Astrocyte (in vitro differentiated cells and primary cell): ENCODE results near the gene AGBL4. TPM values are rescaled to one million over a fixed set of nuclear protein-coding genes. Genes with fewer than 3 reads are reported as not detected.
"Not testable (repeated sequence)": the region's sequence is repeated elsewhere in the genome, so short reads cannot be mapped to it uniquely, and the experiment has no call there.

Source experiments
- DNase-seq: peaks from one replicate; pipeline ENCODE4 v3.0.0-alpha.2; 2010; ENCODE audit warnings: low read depth
- FAIRE-seq: peaks from 2 replicates; lab custom pipeline; 2011; peaks lifted over from hg19 to GRCh38; lab: Jason Lieb, UNC
- H2AFZ ChIP-seq: 2 replicates; pipeline ENCODE4 v1.6.0; 2012; ENCODE audit warnings: low read depth, low read length, inconsistent platforms
- H3K27ac ChIP-seq: 2 replicates; pipeline ENCODE4 v1.5.1; 2011; ENCODE audit warnings: low read depth, low read length, inconsistent platforms
- H3K27me3 ChIP-seq: 2 replicates; pipeline ENCODE4 v1.6.0; 2011; ENCODE audit warnings: low read length, inconsistent platforms; ENCODE audit not compliant: insufficient read depth
- H3K36me3 ChIP-seq: 2 replicates; pipeline ENCODE4 v1.5.1; 2011; ENCODE audit warnings: low read length, inconsistent platforms; ENCODE audit not compliant: insufficient read depth
- H3K4me1 ChIP-seq: 2 replicates; pipeline ENCODE4 v1.5.1; 2011; ENCODE audit warnings: low read length, inconsistent platforms; ENCODE audit not compliant: insufficient read depth
- H3K4me2 ChIP-seq: 2 replicates; pipeline ENCODE4 v1.6.0; 2012; ENCODE audit warnings: low read length, inconsistent platforms
- H3K4me3 ChIP-seq: 2 replicates; pipeline ENCODE4 v1.5.1; 2011; ENCODE audit warnings: low read depth, mild to moderate bottlenecking, low read length, inconsistent platforms; ENCODE audit not compliant: insufficient read depth
- H3K79me2 ChIP-seq: 2 replicates; pipeline ENCODE4 v1.6.0; 2012; ENCODE audit warnings: mild to moderate bottlenecking, low read length, inconsistent platforms; ENCODE audit not compliant: insufficient read depth
- H3K9ac ChIP-seq: 2 replicates; pipeline ENCODE4 v1.6.0; 2012; ENCODE audit warnings: mild to moderate bottlenecking, low read length, inconsistent platforms
- H3K9me3 ChIP-seq: 2 replicates; pipeline ENCODE4 v1.5.1; 2012; ENCODE audit warnings: low read depth, mild to moderate bottlenecking, low read length, inconsistent platforms; ENCODE audit not compliant: insufficient read depth
- H4K20me1 ChIP-seq: 2 replicates; pipeline ENCODE4 v1.6.0; 2012; ENCODE audit warnings: low read length, inconsistent platforms; ENCODE audit not compliant: insufficient read depth
- H3K27ac Mint-ChIP-seq: one replicate; pipeline ENCODE4 v1.8.0; 2021; ENCODE audit warnings: mild to moderate bottlenecking, mixed read lengths; ENCODE audit not compliant: unreplicated experiment
- H3K27me3 Mint-ChIP-seq: one replicate; pipeline ENCODE4 v1.8.0; 2021; ENCODE audit warnings: low read depth, mixed read lengths; ENCODE audit not compliant: unreplicated experiment
- H3K36me3 Mint-ChIP-seq: one replicate; pipeline ENCODE4 v1.8.0; 2021; ENCODE audit warnings: low read depth, mixed read lengths; ENCODE audit not compliant: unreplicated experiment
- H3K4me1 Mint-ChIP-seq: one replicate; pipeline ENCODE4 v1.8.0; 2021; ENCODE audit warnings: low read depth, mixed read lengths; ENCODE audit not compliant: unreplicated experiment
- H3K4me3 Mint-ChIP-seq: one replicate; pipeline ENCODE4 v1.8.0; 2021; ENCODE audit warnings: mild to moderate bottlenecking, moderate library complexity, mixed read lengths; ENCODE audit not compliant: unreplicated experiment
- H3K9me3 Mint-ChIP-seq: one replicate; pipeline ENCODE4 v1.8.0; 2021; ENCODE audit warnings: mild to moderate bottlenecking, mixed read lengths; ENCODE audit not compliant: unreplicated experiment
- EZH2 ChIP-seq: IDR thresholded peaks from 2 replicates; pipeline ENCODE4 v1.6.1; 2012; ENCODE audit warnings: mild to moderate bottlenecking, low read length, inconsistent platforms; ENCODE audit not compliant: insufficient read depth
- total RNA-seq: library from RNA; stranded (reverse); gene quantifications from 2 replicates; pipeline ENCODE4 v1.2.1, GENCODE V29; 2021
- TF ChIP-seq, protein P1 (sequence below): IDR thresholded peaks from 2 replicates; pipeline ENCODE4 v1.5.1; 2011; ENCODE audit warnings: low read depth, mild to moderate bottlenecking, inconsistent platforms, low read length, moderate library complexity; ENCODE audit not compliant: insufficient read depth

AGBL4 gene
- total RNA-seq, 1 donor from 2014 or later, result not detected

DNA sequence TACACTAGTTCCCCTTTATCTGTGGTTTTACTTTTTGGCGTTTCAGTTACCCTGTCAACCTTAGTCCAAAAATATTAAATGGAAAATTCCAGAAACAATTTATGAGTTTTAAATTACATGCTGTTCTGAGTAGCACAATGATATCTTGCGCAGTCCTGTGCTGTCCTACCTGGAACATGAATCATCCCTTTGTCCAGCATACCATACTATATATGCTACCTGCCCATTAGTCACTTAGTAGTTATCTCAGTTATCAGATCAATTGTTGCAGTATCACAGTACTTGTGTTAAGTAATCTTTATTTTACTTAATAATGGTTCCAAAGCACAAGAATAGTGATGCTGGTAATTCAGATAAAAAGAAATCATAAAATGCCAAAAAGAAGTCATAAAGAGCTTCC lies 52.7 kb downstream of the AGBL4 start:
- no peak overlapping the region for H3K9ac ChIP-seq
- DNase-seq (no peak), FAIRE-seq (no peak)
- no peaks in the 10 kb centered on the region for H3K9me3 ChIP-seq
- H3K27ac ChIP-seq, result no peak overlapping the region
- no peak for TF ChIP-seq EZH2
- TF ChIP-seq, protein P1, sequence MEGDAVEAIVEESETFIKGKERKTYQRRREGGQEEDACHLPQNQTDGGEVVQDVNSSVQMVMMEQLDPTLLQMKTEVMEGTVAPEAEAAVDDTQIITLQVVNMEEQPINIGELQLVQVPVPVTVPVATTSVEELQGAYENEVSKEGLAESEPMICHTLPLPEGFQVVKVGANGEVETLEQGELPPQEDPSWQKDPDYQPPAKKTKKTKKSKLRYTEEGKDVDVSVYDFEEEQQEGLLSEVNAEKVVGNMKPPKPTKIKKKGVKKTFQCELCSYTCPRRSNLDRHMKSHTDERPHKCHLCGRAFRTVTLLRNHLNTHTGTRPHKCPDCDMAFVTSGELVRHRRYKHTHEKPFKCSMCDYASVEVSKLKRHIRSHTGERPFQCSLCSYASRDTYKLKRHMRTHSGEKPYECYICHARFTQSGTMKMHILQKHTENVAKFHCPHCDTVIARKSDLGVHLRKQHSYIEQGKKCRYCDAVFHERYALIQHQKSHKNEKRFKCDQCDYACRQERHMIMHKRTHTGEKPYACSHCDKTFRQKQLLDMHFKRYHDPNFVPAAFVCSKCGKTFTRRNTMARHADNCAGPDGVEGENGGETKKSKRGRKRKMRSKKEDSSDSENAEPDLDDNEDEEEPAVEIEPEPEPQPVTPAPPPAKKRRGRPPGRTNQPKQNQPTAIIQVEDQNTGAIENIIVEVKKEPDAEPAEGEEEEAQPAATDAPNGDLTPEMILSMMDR, result no peak
- Mint-ChIP-seq H3K27ac (no peak overlapping the region), H3K4me1 (no peaks in the 10 kb centered on the region), H3K4me3 (no peak overlapping the region), H3K9me3 (peaks cover 2% of the 10 kb centered on the region), H3K36me3 (no peaks in the 10 kb centered on the region), H3K27me3 (no peaks in the 10 kb centered on the region)
- no peaks in the 10 kb centered on the region for H3K79me2 ChIP-seq
- H3K4me3 ChIP-seq, result no peak overlapping the region
- no peaks in the 10 kb centered on the region for H3K27me3 ChIP-seq
- no peaks in the 10 kb centered on the region for H3K36me3 ChIP-seq
- no peak overlapping the region for H2AFZ ChIP-seq
- H3K4me1 ChIP-seq, result no peaks in the 10 kb centered on the region
- no peaks in the 10 kb centered on the region for H4K20me1 ChIP-seq
- no peak overlapping the region for H3K4me2 ChIP-seq

DNA sequence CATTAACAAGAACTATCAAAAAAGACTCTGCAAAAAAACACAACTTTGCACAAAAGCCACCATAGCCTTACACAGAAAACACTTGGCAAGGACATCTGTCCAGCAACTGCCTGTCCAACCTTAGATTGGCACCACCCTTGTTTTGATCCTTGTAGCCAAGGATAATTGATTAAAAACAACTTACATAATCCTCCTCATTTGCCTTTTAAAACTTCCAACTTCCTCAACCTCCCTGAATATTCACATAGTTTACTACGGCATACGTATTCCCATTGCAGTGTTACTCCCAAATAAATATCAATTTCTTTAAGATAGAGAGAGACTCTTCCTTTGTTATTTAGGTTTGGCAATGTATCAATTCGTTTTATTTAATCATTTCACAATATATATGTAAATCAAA lies 72.4 kb downstream of the AGBL4 start:
- Histone ChIP-seq H3K4me2 (no peak overlapping the region), H3K27me3 (no peaks in the 10 kb centered on the region), H3K79me2 (no peaks in the 10 kb centered on the region), H3K9me3 (no peaks in the 10 kb centered on the region), H3K36me3 (no peaks in the 10 kb centered on the region), H3K4me1 (no peaks in the 10 kb centered on the region), H2AFZ (no peak overlapping the region), H3K9ac (no peak overlapping the region), H3K27ac (no peak overlapping the region), H3K4me3 (no peak overlapping the region), H4K20me1 (no peaks in the 10 kb centered on the region)
- no peaks in the 10 kb centered on the region for H3K27me3 Mint-ChIP-seq
- H3K4me3 Mint-ChIP-seq, result no peak overlapping the region
- FAIRE-seq, result no peak
- peaks cover 2% of the 10 kb centered on the region for H3K9me3 Mint-ChIP-seq
- DNase-seq, result no peak
- no peak overlapping the region for H3K27ac Mint-ChIP-seq
- TF ChIP-seq EZH2, result no peak
- TF ChIP-seq, protein P1, result no peak
- H3K36me3 Mint-ChIP-seq, result no peaks in the 10 kb centered on the region
- no peaks in the 10 kb centered on the region for H3K4me1 Mint-ChIP-seq

GRCh38 chr1:49915301-49915700 lies 108.5 kb downstream of the AGBL4 start:
- DNase-seq, H3K9me3 Mint-ChIP-seq, H3K4me3 ChIP-seq, H3K4me1 ChIP-seq, H3K27ac Mint-ChIP-seq, FAIRE-seq, H3K27me3 Mint-ChIP-seq, H4K20me1 ChIP-seq, H3K36me3 Mint-ChIP-seq, H3K27ac ChIP-seq, H3K9me3 ChIP-seq, H3K9ac ChIP-seq, H3K4me1 Mint-ChIP-seq, H3K27me3 ChIP-seq, H2AFZ ChIP-seq, H3K36me3 ChIP-seq, H3K4me2 ChIP-seq, H3K79me2 ChIP-seq, H3K4me3 Mint-ChIP-seq: not testable (repeated sequence)
